Peyer's patch (tissue), 4 donors: ENCODE data around the gene ENTPD6.

ENCODE experiments used
- POLR2A ChIP-seq, 2 donors: fragments of 450-650 bp; IDR thresholded peaks; one replicate each; pipeline ENCODE4 v1.5.1; 2017; ENCODE audit warnings: antibody characterized with exemption in 2 of 2, mild to moderate bottlenecking in 2 of 2, moderate library complexity in 2 of 2
- TF ChIP-seq, protein P1 (sequence below), 6 experiments: fragments of 450-650 bp in 4 of 6; fragments of 200-600 bp in 2 of 6; sonication (generic) in 1 of 6; IDR thresholded peaks; one replicate each; pipeline ENCODE4 v1.5.1; 2017 to 2019; ENCODE audit warnings: antibody characterized with exemption in 6 of 6, mild to moderate bottlenecking in 3 of 6, moderate library complexity in 1 of 6

- TF ChIP-seq, protein P1, sequence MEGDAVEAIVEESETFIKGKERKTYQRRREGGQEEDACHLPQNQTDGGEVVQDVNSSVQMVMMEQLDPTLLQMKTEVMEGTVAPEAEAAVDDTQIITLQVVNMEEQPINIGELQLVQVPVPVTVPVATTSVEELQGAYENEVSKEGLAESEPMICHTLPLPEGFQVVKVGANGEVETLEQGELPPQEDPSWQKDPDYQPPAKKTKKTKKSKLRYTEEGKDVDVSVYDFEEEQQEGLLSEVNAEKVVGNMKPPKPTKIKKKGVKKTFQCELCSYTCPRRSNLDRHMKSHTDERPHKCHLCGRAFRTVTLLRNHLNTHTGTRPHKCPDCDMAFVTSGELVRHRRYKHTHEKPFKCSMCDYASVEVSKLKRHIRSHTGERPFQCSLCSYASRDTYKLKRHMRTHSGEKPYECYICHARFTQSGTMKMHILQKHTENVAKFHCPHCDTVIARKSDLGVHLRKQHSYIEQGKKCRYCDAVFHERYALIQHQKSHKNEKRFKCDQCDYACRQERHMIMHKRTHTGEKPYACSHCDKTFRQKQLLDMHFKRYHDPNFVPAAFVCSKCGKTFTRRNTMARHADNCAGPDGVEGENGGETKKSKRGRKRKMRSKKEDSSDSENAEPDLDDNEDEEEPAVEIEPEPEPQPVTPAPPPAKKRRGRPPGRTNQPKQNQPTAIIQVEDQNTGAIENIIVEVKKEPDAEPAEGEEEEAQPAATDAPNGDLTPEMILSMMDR (IDR thresholded peaks at IDR 0.05) = no peak
- TF ChIP-seq POLR2A (IDR thresholded peaks at IDR 0.05) = no peak
Measured at GRCh38 chr20:25243416-25243979, 48.0 kb downstream of the ENTPD6 start.
